GM21619 (cell line): ENCODE measurements around the gene FMO5.
A peak's percentile ranks its signal among the peaks of the same experiment; 100 is the strongest.
"Not testable (repeated sequence)": the region's sequence is repeated elsewhere in the genome, so short reads cannot be mapped to it uniquely, and the experiment has no call there.

Experiments
- ATAC-seq: cut with Tn5 transposase; IDR thresholded peaks from one replicate; pipeline ENCODE4 v1.9.1; 2021; ENCODE audit not compliant: unreplicated experiment

FMO5 gene

DNA sequence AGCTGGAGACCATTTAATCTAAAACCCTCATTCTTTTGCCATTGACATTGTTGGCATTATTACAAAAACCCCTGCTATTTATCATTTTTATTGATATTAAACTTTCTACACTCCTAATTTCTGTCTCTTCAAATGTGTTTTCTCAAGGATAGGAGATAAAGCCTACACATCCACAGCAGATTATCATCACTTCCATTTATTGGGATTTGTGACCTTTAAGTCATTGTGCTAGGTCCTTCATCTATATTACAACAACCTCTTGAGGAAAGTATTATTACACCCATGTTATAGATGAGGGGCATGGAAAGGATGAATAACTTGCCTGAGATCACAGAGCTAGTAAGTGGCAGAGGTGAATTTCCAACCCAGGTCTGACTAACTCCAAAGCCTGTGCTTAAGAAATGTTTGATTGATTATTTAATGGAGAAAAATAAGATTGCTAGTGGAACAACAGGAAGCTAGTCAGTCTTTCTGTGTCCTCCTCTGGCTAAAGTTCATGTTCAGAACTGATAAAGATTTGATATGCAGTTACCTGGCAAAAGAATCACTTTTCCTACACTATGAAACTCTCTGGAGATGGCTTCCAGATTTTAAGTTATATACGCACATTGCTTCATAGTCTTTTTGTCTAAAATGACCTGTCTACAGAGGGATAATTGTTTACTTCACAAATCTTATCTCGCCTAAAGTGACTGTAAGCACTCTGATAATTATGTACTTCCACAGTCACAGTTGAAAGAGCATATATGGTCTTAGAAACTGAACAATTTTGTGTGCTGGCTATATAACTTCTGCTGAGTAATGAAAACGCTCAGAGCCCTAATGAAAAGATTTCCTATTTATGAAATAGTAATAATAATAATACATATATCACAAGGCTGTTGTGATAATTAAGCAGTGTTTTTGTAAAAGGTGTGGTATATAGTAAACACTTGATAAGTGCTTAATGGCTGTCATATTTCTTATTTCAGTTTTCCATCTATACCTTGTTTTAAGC, 15.0 kb downstream of the FMO5 start:
- ATAC-seq = no peak

- ATAC-seq = no peak
Measured at GRCh38 chr1:147208619-147209018, 16.5 kb downstream of the FMO5 start.

DNA sequence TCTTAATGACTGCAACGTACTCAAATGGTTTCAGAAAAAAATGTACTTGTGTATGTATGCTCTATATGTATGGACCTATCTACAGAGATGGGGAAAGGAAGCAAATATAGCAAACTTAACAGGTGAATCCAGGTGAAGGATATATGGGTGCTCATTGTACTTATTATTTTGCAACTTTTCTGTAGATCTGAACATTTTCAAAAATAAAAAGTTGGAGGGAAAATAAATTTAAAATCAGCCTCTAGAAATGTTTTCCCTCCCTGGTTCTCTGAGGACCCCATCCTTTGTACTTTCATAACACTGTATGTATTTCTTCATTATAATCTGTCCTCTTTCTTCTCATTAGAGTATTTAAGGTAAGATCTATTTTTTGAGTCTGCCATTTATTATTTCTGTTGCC, 17.9 kb downstream of the FMO5 start:
- ATAC-seq = no peak

DNA sequence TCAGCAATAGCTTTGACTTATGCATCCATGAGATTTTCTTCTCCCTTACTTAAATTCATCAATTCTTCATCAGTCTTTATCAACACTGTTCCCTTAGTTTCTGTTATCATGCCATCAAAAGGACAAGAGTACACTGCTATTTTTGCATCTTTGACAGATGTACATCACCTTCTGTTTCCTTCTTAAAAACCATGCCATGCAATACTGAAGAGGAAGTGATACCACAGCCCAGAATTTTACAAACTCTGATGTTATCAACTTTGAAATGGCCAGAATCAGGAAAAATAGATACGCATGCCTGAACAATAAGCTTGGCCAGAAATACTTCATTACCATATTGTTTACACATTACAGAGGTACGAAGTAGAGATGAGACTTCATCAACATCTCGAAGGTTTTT, 21.1 kb downstream of the FMO5 start:
- no peak for ATAC-seq

- ATAC-seq = no peak
Measured at GRCh38 chr1:147202576-147202975, 22.6 kb downstream of the FMO5 start.

DNA sequence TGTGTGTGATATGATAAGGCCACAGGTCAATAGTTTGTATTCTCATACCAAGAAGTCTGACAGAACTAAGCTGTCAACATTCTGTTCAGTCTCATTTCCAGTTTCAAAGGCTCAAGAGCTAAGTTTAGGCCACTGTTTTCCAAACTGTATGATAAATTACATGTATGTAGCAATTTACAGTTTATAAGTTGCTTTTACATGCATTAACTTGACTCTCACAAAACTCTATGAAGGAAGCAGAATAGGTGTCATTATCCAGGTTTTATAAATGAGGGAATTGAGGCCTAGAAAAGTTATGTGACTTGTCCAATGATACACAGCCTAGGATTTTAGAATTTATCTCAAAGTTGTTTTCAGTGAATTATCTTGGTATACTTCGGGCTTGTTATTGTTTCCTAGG, 23.4 kb downstream of the FMO5 start:
- no peak for ATAC-seq

GRCh38 chr1:147201276-147201675, 23.9 kb downstream of the FMO5 start:
- ATAC-seq = no peak

- ATAC-seq = not testable (repeated sequence)
Measured at GRCh38 chr1:147197324-147197723, 27.8 kb downstream of the FMO5 start.

DNA sequence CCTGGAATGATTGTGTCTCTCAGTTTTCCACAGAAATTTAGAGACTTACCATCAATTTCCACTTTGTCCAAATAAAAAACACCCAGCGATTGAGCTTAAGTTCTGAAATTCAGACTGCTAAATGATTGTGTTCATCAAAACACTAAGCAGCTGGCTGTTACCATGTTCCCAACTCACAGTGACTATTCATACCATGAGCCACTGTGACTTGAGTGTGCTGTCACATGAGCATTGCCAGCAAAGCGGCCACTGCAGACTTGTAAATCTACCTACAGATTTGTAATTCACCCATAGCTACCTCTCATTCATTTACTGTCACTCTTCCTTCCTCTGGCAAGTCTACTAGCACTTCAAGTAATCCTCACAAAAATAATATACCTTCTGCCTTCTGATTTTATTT, 35.6 kb downstream of the FMO5 start:
- ATAC-seq = no peak

DNA sequence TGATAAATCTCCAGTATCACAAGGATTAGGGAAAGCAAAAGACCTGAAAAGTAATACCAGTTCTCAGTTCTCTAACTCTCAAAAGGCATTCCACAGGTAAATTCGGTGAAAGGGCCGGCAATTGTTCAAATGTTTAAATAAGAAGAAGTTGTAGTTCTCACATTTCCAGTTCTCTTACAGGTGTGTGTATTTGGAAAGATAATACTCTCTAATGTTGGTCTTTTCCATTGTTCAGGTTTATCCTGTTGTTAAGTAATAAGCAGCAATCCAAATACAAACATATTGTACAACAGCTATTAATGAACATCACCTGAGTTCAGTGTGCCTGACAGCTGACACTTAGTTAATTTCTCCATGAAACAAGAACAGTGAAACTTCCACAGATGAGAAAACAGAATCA, 39.7 kb downstream of the FMO5 start:
- no peak for ATAC-seq

DNA sequence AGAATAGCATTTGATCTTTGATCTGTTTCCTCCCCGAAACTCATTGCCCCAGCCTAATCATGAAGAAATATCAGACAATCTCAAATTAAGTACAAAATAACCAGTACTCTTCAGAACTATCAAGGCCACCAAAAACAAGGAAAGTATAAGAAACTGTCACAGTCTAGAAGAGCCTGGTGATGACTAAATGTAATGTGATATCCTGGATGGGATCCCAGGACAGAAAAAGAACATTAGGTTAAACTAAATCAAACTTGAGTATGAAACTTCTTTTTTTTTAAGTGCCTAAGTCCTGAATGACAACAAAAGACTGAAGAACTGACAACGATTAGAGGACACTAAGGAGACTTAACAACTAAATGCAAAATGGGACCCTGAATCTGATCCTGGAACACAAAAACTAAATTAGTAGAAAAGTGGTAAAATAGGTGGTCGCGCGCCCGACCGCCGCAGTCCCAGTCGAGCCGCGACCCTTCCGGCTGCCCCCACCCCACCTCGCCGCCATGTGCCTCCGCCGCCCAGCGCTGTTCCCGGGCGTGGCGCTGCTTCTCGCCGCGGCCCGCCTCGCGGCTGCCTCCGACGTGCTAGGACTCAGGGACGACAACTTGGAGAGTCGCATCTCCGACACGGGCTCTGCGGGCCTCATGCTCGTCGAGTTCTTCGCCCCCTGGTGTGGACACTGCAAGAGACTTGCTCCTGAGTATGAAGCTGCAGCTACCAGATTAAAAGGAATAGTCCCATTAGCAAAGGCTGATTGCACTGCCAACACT, 47.3 kb downstream of the FMO5 start:
- ATAC-seq = no peak

DNA sequence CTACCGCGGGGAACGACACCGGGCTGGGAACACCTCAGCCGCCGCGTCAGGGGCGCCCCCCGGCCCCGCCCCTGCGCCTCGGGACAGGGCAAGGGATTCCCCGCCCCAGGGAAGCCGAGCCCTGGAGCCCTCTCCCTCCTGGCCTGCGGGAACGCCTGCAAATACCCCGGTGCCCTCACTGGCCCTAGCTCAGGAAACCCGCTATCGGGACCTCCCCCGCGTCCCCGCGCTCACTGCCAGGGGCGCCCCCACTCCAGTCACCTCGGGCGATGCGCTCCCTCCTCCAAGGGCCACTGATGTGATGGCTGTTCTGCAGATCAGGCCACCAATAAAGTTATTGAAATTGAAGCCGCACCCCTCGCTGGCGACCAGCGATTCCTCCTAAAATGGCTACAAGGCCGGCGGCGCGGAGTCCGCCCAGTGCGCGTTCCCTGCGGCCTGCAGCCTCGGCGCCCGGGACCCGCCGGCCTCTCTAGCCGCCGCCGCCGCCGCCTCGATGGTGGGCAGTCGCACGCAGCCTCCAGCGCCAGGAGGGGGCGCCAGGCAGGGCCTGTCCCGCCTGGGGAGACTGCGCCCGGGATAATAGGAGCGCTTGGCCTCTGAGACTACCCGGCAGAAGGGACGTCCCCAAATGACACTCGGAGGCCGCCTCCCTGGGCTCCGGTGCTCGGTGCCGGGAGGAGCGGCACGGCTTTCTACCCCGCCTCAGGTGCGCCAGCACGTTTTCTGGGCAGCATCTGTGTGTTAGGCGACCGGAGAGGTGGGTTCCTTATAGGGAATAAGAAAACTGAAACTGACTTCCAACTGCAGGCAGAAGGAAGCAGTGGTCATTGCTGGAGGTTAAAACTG, 52.7 kb downstream of the FMO5 start, which contains the start of gene PRKAB2:
Gene PRKAB2 (minus strand): TSS at position 303 of the 849 bp plus-strand sequence. CDS start 326 bp downstream, outside the sequence.
- ATAC-seq = peak; percentile 82

DNA sequence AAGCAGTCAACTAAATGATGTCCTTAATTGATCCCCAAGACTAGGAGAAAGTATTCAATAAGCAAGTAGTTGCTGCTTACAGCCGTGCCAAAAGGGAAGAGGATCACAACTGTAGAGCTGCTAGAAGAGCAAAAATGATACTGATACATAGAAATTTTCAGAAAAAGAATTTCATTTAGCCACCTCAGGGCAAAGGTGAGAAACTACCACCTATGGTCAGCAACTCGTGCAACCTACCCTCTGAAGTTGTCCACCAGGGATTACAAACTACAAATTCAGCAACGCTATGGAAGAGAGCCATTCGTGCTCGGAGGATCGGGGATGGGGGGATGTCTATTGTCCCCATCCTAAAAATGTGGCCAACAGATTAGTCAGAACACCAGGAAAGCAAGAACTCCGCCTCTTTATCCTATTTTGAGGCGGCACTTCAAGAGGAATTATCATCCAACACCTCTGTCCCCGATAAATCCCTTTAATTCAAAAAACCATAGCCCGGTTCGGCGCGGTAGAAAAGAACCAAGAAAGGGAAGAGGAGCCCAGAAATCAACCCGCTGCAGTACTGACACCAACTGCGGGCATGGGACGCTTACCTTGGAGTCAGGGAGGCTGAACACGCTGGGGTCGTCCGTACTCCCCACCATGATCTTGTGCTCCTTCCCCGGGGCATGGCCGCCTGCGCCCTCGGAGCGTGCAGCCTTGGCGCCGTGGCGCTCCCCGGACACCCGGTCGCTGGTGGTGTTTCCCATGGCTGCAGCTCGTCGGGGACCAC, 53.6 kb downstream of the FMO5 start:
- no peak for ATAC-seq

DNA sequence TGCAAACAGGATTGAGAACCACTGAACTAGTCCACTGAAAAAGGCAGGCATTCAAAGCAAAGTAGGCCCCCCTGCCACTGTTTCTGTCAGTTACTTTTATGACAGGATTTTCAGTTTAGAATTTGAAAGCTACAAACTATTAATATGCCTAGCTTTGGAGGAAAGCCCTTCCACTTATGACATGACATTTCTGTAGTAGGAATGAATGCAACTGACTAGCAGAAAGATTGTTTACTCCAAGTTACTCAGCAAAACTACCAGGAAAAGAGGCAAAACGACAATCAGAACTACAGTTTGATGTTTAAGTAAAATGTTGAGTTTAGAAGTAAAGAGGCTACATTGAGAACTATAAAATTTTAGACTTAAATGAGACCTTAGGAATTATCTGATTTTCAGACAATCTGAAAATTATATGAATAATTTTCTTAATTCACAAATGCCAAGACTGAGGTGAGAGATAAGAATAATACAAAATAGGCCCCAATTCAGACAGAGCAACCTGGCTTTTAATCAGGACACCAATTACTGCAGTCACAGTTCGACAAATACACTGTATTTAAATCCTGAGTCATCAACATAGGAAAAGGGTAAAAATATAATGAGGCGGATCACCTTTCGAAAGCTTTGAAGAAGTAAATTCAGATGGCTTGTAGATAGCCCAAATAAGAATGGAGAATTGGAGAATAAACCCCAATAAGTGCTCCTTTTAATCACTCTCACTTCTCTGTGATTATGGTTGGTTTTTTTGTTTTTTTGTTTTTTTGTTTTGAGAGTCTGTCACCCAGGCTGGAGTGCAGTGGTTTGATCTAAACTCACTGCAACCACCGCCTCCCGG, 55.1 kb downstream of the FMO5 start:
- no peak for ATAC-seq

DNA sequence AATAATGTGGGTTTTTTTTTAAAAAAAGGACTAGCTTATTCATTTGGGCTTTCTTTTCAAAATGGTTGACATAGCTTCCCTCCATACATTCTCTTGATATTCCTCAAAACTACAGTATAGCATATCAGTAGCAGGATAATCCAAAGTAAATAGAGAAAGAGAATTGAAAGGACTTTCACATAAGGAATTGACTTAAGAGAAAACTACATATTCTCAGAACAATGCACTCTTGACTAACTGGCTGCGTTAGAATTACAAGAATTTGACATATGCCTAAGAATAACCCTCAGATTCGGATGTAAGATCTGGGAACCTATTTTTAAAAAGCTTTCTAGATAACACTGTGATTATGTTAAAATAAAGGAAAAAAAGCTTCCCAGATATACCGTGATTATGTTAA, 56.0 kb downstream of the FMO5 start:
- no peak for ATAC-seq

DNA sequence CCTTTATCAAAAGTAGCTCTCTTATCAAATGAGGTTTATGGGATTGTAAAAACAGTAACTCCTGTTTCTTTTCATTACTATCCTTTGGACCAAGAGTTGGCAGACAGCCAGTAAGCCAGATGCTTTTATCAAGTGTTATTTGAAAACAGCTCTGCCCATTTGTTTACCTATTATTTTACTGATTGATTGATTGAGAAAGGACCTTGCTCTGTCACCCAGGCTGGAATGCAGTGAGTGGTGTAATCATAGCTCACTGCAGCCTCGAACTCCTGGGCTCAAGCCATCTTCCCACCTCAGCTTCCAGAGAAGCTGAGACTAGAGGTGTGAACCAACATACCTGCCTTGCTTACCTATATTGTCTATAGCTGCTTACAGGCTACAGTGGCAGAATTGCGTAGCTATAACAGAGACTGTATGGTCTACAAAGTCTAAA, 56.5 kb downstream of the FMO5 start:
- no peak for ATAC-seq

DNA sequence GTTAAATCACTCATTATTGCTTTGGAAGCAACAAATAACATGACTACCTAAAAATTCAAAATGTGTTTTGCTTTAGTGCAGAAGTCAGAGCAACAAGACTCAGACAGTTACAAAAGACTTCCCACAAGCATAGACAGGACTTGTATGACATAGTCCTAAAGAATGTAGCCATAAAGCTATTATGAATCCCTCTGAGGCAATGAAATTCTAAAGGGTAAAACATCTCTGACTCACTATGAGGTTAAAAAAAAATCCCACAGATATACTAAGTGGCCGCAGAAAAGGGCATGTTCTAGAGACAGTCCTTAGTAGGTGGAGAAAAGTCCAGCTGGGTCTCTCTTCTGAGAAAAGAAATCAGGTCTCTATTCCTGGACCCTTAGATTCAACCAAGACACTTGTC, 57.8 kb downstream of the FMO5 start:
- no peak for ATAC-seq

- ATAC-seq = no peak
Measured at GRCh38 chr1:147163019-147163418, 62.1 kb downstream of the FMO5 start.

DNA sequence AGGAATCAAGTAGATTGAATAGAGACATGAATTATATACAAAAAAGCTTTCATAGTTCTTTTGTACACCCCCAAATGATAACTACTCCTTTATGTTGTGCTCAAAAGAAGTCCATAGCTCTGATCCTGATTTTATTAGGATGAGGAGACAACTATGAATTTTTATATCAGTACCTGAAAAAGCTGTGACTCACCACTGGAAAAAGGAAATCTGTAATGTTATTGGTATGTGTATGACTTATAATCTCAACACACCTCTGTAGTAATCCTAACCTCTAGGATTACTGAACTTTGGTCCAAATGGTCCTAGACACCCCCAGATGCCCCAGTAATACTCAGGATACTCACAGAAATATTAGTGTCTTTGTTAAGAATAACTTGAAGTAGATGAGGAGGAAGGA, 63.0 kb downstream of the FMO5 start:
- ATAC-seq = no peak
